H9 (cell line): Measurements from ENCODE around the gene ARMS2. TPM values are rescaled to one million over a fixed set of nuclear protein-coding genes. Genes with fewer than 3 reads are reported as not detected.

Source experiments
- DNase-seq: peaks from one replicate; pipeline ENCODE4 v3.0.0-alpha.2; 2017
- H2AFZ ChIP-seq: one replicate; pipeline ENCODE4 v1.6.1; 2013; ENCODE audit warnings: mild to moderate bottlenecking, low read length, control low read depth, moderate library complexity
- H2AK5ac ChIP-seq: 2 replicates; pipeline ENCODE4 v1.6.1; 2013; ENCODE audit warnings: low read length, control low read depth, mixed read lengths; ENCODE audit not compliant: insufficient read length
- H2BK120ac ChIP-seq: one replicate; pipeline ENCODE4 v1.6.1; 2013; ENCODE audit warnings: low read depth, mild to moderate bottlenecking, low read length, control low read depth, inconsistent platforms; ENCODE audit not compliant: poor library complexity, severe bottlenecking
- H2BK12ac ChIP-seq: 2 replicates; pipeline ENCODE4 v1.6.1; 2013; ENCODE audit warnings: low read length, control low read depth, mixed read lengths, low read depth; ENCODE audit not compliant: insufficient read length
- H2BK15ac ChIP-seq: 2 replicates; pipeline ENCODE4 v1.6.1; 2013; ENCODE audit warnings: low read depth, low read length, control low read depth
- H2BK20ac ChIP-seq: one replicate; pipeline ENCODE4 v1.6.1; 2013; ENCODE audit warnings: low read depth, mild to moderate bottlenecking, low read length, control low read depth, inconsistent platforms; ENCODE audit not compliant: poor library complexity, severe bottlenecking
- H2BK5ac ChIP-seq: 2 replicates; pipeline ENCODE4 v1.6.1; 2013; ENCODE audit warnings: low read length, control low read depth, mixed read lengths; ENCODE audit not compliant: insufficient read length
- H3K14ac ChIP-seq: 2 replicates; pipeline ENCODE4 v1.6.1; 2013; ENCODE audit warnings: low read length, control low read depth; ENCODE audit not compliant: insufficient read depth
- H3K18ac ChIP-seq: 2 replicates; pipeline ENCODE4 v1.6.1; 2013; ENCODE audit warnings: low read depth, mild to moderate bottlenecking, mixed read lengths, low read length, control low read depth; ENCODE audit not compliant: insufficient read length
- H3K23ac ChIP-seq: 2 replicates; pipeline ENCODE4 v1.6.1; 2013; ENCODE audit warnings: low read length, control low read depth, mixed read lengths, low read depth; ENCODE audit not compliant: insufficient read length
- H3K23me2 ChIP-seq: 2 replicates; pipeline ENCODE4 v1.6.1; 2013; ENCODE audit warnings: low read depth, mild to moderate bottlenecking, mixed read lengths, low read length, control low read depth; ENCODE audit not compliant: insufficient read length, poor library complexity, severe bottlenecking
- H3K27ac ChIP-seq: 2 replicates; pipeline ENCODE4 v1.5.1; 2013; ENCODE audit warnings: low read length, control low read depth, mixed read lengths, low read depth; ENCODE audit not compliant: insufficient read length
- H3K27me3 ChIP-seq: 2 replicates; pipeline ENCODE4 v1.6.1; 2013; ENCODE audit warnings: low read length, control low read depth, inconsistent platforms; ENCODE audit not compliant: insufficient read depth
- H3K4ac ChIP-seq: 2 replicates; pipeline ENCODE4 v1.6.1; 2013; ENCODE audit warnings: low read depth, mild to moderate bottlenecking, control low read depth, inconsistent platforms, low read length, moderate library complexity
- H3K4me1 ChIP-seq: 2 replicates; pipeline ENCODE4 v1.6.1; 2013; ENCODE audit warnings: low read length, control low read depth, inconsistent platforms; ENCODE audit not compliant: insufficient read depth
- H3K4me2 ChIP-seq: 2 replicates; pipeline ENCODE4 v1.6.1; 2013; ENCODE audit warnings: low read length, control low read depth, mixed read lengths; ENCODE audit not compliant: insufficient read length, insufficient read depth
- H3K56ac ChIP-seq: 2 replicates; pipeline ENCODE4 v1.6.1; 2013; ENCODE audit warnings: low read depth, mild to moderate bottlenecking, mixed read lengths, low read length, control low read depth; ENCODE audit not compliant: insufficient read length
- H3K79me1 ChIP-seq: 2 replicates; pipeline ENCODE4 v1.6.1; 2013; ENCODE audit warnings: low read depth, mild to moderate bottlenecking, moderate library complexity, low read length, control low read depth, inconsistent platforms; ENCODE audit not compliant: insufficient read depth, poor library complexity, severe bottlenecking
- H3K79me2 ChIP-seq: 2 replicates; pipeline ENCODE4 v1.6.1; 2013; ENCODE audit warnings: low read length, control low read depth, inconsistent platforms; ENCODE audit not compliant: insufficient read depth
- H3K9ac ChIP-seq: 2 replicates; pipeline ENCODE4 v1.6.1; 2013; ENCODE audit warnings: low read length, control low read depth, mixed read lengths; ENCODE audit not compliant: insufficient read length; ENCODE audit errors: extremely low read depth
- H3K9me3 ChIP-seq: one replicate; pipeline ENCODE4 v1.6.1; 2013; ENCODE audit warnings: low read depth, low read length, inconsistent platforms; ENCODE audit not compliant: control insufficient read depth
- H3T11ph ChIP-seq: one replicate; pipeline ENCODE4 v1.6.1; 2013; ENCODE audit warnings: mild to moderate bottlenecking, low read length, control low read depth, inconsistent platforms
- H4K20me1 ChIP-seq: one replicate; pipeline ENCODE4 v1.6.1; 2013; ENCODE audit not compliant: control insufficient read depth, insufficient read length, insufficient read depth
- H4K5ac ChIP-seq: 2 replicates; pipeline ENCODE4 v1.6.1; 2013; ENCODE audit warnings: low read depth, mild to moderate bottlenecking, mixed read lengths, low read length, control low read depth; ENCODE audit not compliant: insufficient read length
- H4K8ac ChIP-seq: replicated peaks from 2 replicates; pipeline ENCODE4 v1.6.1; 2013; ENCODE audit warnings: low read length, control low read depth, mixed read lengths, low read depth; ENCODE audit not compliant: insufficient read length
- H4K91ac ChIP-seq: 2 replicates; pipeline ENCODE4 v1.6.1; 2013; ENCODE audit warnings: low read depth, mild to moderate bottlenecking, moderate library complexity, mixed read lengths, low read length, control low read depth; ENCODE audit not compliant: insufficient read length
- H3K27ac Mint-ChIP-seq, 3 experiments: 2 replicates in 2 of 3; 3 replicates in 1 of 3; pipeline ENCODE4 v1.8.0; 2020 to 2021; ENCODE audit warnings: mixed read lengths in 3 of 3, mild to moderate bottlenecking in 1 of 3, moderate library complexity in 1 of 3
- H3K27me3 Mint-ChIP-seq: 2 replicates; pipeline ENCODE4 v1.8.0; 2021; ENCODE audit warnings: low read depth, mild to moderate bottlenecking, moderate library complexity, mixed read lengths
- H3K36me3 Mint-ChIP-seq, 3 experiments: 2 replicates in 2 of 3; 3 replicates in 1 of 3; pipeline ENCODE4 v1.8.0; 2020 to 2021; ENCODE audit warnings: low read depth in 3 of 3, mixed read lengths in 3 of 3; ENCODE audit not compliant: insufficient read depth in 1 of 3
- H3K4me1 Mint-ChIP-seq, 2 experiments: 2 replicates each; pipeline ENCODE4 v1.8.0; 2020; ENCODE audit warnings: mixed read lengths in 2 of 2
- H3K4me3 Mint-ChIP-seq, 2 experiments: 2 replicates in 1 of 2; 3 replicates in 1 of 2; pipeline ENCODE4 v1.8.0; 2020 to 2021; ENCODE audit warnings: mild to moderate bottlenecking in 2 of 2, mixed read lengths in 2 of 2, moderate library complexity in 1 of 2
- H3K9me3 Mint-ChIP-seq, 2 experiments: 2 replicates in 1 of 2; 3 replicates in 1 of 2; pipeline ENCODE4 v1.8.0; 2020; ENCODE audit warnings: mild to moderate bottlenecking in 2 of 2, mixed read lengths in 2 of 2, moderate library complexity in 1 of 2
- CTCF ChIP-seq: fragments of 200-600 bp; sonication (generic); conservative IDR thresholded peaks from 3 replicates; pipeline ENCODE4 v1.8.0; 2021; ENCODE audit warnings: antibody characterized with exemption, mild to moderate bottlenecking
- WGBS: extraction: QIAGEN DNeasy Blood & Tissue Kit; methylation state at CpG from one replicate; pipeline ENCODE4 v1.1.7; 2013; ENCODE audit warnings: missing lambda C conversion rate, low lambda C conversion rate, mixed read lengths; ENCODE audit not compliant: insufficient read length; ENCODE audit errors: extremely low coverage; 5-methylcytosine and 5-hydroxymethylcytosine counted together
- total RNA-seq: library from RNA; stranded (reverse); gene quantifications from 2 replicates; pipeline ENCODE4 v1.2.1, GENCODE V29; 2021

ARMS2 gene
- total RNA-seq, 1 experiment from 2014 or later = not detected

GRCh38 chr10:122420624-122421007 lies 33.8 kb upstream of the ARMS2 start:
- Histone ChIP-seq H3K23ac (no peak overlapping the region), H3K4ac (no peak overlapping the region), H4K91ac (no peak overlapping the region), H3T11ph (no peak overlapping the region), H4K20me1 (no peaks in the 10 kb centered on the region), H3K56ac (no peak overlapping the region), H2AK5ac (no peak overlapping the region), H3K27ac (no peak overlapping the region), H3K79me1 (no peaks in the 10 kb centered on the region), H2BK20ac (no peak overlapping the region), H3K18ac (no peak overlapping the region), H4K5ac (no peak overlapping the region), H3K27me3 (no peaks in the 10 kb centered on the region), H3K79me2 (no peaks in the 10 kb centered on the region), H3K14ac (no peak overlapping the region), H2BK5ac (no peak overlapping the region), H3K4me2 (no peak overlapping the region), H3K4me1 (peaks cover 2% of the 10 kb centered on the region; the same call in 1 of the 2 replicates), H2BK120ac (no peak overlapping the region), H3K9ac (no peak overlapping the region), H3K23me2 (no peaks in the 10 kb centered on the region), H3K9me3 (no peaks in the 10 kb centered on the region), H4K8ac (no peak overlapping the region), H2AFZ (no peak overlapping the region), H2BK12ac (no peak overlapping the region), H2BK15ac (no peak overlapping the region)
- Mint-ChIP-seq H3K27ac (peak overlapping the region in 1 of 3 experiments; percentile 7; a peak in 1 of 7 replicates), H3K9me3 (no peaks in the 10 kb centered on the region), H3K4me3 (no peak overlapping the region), H3K36me3 (peaks cover 10 to 40% (median 17%) of the 10 kb centered on the region in 3 experiments; a peak in 6 of 7 replicates), H3K27me3 (no peaks in the 10 kb centered on the region), H3K4me1 (peaks cover 8 to 10% of the 10 kb centered on the region in 2 experiments; a peak in 3 of 4 replicates)
- TF ChIP-seq CTCF = no peak
- WGBS = no CpG with 5 or more reads among the region's 3 CpGs
- no peak for DNase-seq
